Activated CD8-positive, alpha-beta memory T cell treated with anti-CD3 and anti-CD28 coated beads, Interleukin-2, amount 50 U/mL, for 24 hours (primary cell): ENCODE results near the gene SHISAL2A.

ENCODE experiments used
- DNase-seq: peaks from one replicate; pipeline ENCODE4 v3.0.0-alpha.2; 2020; ENCODE audit errors: extremely low read depth

SHISAL2A gene

DNA sequence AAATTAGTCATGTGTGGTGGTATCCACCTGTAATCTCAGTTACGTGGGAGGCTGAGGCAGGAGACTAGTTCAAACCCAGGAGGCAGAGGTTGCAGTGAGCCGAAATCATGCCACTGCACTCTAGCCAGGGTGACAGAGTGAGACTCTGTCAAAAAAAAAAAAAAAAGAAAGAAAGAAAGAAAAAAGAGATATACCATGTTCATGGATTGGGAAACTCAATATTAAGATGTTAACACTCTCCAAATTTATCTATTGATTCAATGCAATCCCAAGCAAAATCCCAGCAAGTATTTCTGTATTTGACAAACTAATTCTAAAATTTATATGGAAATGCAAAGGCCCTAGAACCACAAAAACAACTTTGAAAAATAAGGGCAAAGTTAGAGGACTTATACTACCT lies 11.0 kb upstream of the SHISAL2A start:
- DNase-seq, result no peak

DNA sequence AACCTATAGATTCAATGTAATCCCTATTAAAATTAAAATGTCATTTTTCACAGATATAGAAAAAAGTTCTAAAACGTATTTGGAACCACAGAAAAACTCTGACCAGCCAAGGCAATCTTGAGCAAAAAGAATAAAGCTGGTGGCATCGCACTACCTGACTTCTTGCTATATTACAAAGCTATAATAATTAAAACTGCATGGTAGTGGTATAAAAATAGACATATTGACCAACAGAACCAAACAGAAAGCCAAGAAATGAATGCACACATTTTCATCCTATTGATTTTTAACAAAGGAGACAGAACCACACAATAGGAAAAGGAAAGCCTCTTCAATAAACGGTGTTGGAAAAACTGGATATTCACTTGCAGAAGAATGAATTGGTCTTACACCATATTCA lies 9.2 kb upstream of the SHISAL2A start:
- no peak for DNase-seq

DNA sequence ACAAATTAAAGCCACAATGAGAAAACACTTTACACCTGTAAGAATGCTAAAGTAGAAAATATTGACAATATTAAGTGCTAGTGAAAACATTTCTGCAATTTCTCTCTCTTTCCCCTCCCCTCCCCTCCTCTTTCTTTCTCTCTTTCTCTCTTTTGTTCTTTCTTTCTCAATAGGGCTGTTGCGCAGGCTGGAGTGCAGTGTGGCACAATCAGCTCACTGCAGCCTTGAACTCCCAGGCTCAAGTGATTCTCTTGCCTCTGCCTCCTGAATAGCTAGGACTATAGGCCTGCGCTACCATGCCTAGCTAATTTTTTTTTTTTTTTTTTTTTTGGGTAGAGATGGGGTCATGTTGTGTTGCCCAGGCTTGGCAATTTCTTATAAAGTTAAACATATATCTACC lies 5.9 kb upstream of the SHISAL2A start:
- no peak for DNase-seq

DNA sequence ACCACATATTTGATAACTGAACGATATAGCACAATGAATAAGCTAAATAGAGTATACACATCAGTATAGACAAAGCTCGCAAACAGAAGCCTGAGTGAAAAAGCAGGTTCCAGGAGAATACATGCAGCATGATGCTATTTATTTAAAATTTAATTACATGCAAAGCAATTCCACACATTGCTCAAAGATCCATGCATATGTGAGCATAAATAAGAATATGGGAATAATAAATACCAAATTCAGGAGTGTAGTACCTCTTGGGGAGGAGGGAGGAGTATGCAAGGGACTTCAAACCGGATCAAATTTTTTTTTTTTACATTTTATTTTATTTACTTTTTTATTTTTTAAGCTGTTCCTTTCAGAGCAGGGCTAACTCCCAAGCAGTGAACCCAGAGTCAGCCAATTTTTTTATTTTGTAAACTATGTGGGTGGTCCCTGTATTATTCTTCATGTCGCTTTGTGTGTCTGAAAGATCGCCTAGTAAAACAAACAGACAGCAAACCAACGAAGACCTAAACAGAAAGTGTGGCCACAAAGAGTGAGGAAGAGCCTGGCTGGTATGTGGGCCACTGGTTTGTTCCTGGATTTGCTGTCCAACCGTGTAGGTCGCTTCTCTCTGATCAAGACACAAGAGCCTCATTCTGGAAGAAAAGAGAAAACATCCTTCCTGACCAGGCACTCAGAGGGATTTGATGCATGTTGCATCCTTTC lies 4.2 kb upstream of the SHISAL2A start:
- no peak for DNase-seq

DNA sequence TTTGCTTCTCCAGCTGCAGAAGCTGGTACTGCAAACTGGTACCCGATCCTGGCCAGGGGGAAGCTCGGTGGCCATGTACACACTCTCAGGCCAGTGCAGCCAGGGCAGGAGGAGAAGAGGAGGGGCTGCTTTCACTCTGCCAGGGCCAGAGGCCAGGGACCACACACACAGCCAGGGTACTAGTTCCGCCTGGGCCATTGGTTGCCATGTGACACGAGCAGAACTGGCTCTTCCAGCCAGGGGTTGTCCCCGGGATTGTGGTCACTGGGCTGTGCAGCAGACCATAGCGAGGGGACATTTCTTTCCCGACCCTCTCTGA lies 3.7 kb upstream of the SHISAL2A start:
- DNase-seq, result no peak

DNA sequence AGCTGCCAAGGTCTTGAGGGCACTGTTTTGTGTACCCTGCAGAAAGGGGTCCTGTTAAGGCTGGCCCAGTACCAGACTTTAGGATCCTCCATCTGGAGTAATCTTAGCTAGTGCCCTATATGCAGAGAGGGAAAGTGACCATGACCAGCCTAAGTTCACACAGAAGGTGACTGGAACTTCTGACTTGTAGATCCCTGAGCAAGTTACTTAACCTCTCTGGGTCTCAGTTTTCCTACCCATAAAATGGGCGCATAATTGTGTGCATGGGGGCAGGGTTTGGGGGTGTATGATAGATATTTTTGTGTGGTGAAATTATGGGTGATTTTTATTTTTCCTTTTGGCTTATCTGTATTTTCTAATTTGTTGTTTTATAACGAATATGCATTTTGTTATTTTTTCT lies 3.3 kb upstream of the SHISAL2A start:
- DNase-seq, result no peak

DNA sequence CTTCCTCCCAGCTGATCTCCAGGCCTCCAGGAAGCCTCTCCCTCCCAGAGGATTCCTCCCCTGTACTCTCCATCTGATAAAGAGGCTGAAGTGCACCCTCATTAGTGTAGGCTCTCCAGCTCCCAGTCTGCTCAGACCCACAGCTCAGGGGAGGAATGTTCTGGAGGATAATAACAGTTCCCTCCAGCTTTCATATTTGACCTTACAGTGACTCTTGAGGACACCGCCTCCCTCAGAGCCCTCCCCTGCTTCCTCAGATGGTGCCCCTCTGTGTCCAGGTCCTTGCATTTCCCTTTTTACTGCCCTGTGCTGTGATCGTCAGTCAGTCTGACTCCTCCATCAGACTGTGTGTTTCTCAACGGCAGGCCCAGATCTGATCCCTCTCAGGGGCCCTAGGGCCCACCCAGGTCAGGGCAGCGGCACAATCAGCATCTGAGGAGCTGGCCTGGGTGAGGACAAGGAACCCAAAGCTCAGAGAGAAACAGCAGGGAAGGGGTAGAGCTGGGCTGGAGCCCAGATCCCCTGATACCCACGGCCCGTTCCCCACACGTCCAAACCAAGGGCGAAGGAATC lies 1.1 kb upstream of the SHISAL2A start:
- DNase-seq, result no peak

DNA sequence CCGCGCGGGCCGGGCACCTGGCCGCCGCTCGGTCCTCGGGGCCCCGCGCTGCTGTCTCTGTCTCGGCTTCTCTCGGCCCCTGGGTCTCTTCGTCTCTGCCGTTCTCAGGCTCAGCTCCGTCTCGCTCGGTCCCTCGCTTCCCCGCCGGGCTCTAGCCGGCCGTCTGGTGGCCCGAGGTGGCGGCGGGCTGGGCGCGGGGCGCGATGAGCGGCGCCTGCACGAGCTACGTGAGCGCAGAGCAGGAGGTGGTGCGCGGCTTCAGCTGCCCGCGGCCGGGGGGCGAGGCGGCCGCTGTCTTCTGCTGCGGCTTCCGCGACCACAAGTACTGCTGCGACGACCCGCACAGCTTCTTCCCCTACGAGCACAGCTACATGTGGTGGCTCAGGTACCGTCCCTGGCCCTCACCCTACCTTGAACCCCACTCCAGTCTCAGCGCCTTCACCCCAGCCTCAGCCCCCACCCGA lies 355 bp downstream of the SHISAL2A start:
- DNase-seq, result no peak

DNA sequence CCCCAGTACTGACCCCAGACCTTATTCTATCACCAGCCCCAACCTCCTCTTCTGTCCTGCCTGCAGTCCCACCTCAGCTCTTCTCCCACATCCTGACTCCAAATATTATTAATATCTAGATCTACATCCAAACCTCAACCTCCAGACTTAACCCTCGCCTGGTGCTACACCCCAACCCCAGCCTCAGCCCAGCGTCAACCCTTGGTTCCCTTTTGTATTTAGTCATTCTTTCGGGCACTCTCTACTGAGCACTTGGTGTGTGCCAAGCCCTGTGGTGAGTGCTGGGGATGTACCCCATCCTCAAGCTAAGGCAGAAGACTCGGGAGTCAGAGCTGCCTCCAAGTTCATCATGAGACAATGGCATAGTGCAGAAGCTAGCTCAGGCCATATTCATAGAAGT lies 1.1 kb downstream of the SHISAL2A start:
- no peak for DNase-seq

DNA sequence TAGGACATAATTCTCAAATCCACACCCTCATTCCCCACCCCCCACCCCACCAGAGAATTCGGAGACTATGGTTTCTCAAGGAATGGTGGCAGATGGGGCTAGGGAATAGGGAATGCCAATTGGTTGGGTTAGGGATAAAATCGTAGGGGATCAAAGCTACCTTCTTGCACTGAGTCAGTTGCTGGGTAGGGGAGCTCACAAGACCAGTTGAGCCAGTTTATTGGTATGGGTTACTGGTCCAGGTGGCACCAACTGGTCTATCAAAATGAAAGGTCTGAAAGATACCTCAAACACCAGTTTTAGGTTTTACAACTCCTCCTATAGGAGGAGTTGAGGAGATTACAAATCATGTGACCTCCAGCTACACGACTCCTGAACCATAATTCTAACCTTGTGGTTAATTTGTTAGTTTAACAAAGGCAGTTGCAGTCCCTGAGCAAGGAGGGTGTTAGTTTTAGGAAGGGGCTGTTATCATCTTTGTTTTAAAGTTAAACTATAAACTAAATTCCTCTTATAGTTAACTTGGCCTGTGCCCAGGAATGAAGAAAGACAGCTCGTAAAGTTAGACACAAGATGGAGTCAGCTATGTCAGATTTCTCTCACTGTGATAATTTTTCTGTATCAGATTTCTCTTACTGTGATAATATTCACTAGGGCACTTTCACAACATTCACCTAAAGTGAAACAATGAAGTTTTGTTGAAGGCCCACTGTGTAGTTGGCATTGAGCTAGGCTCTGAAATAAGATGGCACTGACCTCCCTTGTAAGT lies 2.5 kb downstream of the SHISAL2A start:
- DNase-seq, result no peak

DNA sequence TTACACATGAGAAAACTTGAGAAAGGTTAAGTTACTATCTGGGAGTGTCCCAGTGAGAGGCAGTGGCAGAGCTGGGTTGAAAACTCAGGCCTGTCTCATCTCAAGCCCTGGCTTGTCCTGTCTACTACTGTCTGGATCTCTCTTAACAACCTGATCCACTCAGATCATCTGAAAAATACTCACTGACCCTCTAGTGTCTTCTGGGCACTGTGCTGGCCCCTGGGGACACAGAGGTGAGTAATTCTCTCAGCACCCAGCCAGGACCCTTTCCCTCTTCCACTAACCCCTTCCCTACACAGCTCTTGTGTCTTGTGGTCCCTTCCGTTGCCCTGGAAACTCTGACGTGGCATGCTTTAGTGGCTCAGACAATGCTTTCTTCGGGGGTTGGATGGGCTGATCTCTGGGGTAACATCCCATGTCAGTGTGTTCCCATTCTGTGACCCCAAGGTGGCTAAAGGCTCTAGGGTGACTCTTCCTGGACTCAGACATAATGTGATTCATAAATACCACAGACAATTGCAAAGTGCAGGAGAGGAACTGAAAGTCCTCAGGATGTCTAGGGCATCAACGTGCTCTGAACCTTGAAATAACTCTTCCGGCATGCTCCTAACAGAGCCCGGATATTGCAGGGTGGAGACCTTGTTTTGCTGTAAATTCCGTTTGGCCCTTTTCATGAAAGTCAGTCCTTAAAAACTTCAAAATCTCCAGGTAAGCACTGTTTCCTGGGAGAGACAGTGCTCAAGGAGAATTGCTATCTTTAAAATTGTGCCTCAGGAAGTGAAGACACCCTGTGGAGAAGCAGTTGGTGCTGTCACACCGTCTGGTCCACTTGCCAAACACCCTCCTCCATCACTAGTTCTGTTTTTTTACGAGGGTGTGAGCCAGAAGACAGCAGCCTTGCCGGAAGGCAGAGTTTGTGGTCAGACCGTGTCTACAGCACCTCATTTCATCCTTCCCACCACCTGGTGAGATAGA lies 4.0 kb downstream of the SHISAL2A start:
- DNase-seq, result no peak

DNA sequence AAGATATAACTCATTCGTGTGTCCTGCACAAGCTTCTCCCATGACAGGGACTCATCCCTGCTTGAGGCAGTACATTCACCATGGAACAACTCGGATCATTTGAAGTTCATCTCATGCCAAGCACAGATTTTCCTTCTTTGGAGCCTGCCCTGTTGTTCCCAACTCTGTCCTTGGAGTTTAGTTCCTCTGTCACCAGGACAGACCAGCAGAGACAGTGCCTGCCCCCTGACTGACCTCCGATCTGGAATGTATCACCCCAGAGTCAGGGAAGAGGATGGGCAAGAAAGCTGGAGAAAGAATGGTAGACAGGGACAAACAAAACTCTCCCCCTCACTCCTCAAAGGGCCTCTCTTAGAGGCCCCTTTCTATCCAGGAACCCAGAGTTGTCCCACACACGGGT lies 5.0 kb downstream of the SHISAL2A start:
- no peak for DNase-seq

DNA sequence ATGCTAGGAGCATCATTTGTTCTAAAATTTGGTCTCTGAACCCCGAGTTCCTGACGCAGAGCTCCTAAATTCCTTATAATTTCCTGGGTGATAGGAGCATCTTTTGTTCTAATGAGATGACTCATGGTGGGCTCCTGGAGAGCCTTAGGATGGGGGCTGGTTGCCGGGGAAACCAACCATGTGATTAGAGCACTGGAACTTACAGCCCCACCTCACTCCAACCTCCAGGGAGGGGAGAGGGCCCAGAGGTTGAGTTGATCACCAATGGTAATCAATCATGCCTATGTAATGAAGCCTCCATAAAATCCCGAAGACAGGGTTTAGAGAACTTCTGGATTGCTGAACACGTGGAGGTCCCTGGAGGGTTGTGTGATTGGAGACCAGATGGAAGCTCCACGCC lies 7.7 kb downstream of the SHISAL2A start:
- DNase-seq, result no peak

DNA sequence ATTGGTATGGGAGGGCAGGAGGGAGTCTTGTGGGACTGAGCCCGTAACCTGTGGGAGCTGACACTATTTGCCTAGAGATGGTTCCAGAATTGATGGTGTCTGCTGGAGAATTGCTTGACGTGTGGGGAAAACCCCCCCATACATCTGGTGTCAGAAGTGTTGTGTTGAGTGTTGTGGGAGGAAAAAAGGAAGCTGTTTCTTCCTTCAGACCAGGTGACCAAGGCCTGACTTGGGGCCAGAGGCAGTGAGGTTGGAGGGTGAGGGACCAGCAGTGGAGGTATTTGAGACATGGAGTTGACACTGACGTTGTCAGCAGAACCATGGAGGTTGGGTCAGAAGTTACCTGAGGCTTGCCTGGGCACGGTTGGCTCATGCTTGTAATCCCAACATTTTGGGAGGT lies 8.3 kb downstream of the SHISAL2A start:
- DNase-seq, result no peak

DNA sequence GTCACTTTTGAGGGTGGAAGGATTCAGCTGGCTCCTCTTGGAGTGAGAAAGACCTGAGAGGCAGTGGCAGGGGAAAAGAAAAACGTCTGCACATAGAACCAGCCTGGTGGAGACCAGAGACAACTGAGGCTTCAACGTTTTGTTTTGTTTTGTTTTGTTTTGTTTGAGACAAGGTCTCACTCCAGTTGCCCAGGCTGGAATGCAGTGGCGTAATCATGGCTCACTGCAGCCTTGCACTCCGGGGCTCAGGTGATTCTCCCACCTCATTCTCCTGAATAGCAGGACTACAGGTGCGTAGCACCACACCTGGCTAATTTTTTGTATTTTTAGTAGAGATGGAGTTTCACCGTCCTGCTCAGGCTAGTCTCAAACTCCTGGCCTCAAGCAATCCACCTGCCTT lies 12.3 kb downstream of the SHISAL2A start:
- no peak for DNase-seq

DNA sequence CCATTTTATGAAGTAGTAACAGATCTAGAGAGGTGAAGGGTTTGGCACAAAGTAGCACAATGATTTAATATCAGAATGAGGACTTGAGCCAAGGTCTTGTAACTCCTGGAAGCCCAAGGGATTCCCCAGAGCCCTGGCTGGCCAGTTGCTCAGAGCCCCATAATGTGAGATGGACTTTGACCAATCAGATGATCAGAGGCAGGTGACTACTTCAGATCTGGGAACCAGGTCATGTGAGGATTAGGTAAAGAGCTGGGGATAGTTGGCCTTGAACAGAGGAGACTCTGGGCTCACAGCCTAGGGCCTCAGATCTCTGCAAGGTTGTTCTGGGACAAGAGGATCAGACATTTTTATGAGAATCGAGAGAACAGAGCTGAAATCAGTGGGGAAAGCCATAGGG lies 18.9 kb downstream of the SHISAL2A start:
- DNase-seq, result no peak

DNA sequence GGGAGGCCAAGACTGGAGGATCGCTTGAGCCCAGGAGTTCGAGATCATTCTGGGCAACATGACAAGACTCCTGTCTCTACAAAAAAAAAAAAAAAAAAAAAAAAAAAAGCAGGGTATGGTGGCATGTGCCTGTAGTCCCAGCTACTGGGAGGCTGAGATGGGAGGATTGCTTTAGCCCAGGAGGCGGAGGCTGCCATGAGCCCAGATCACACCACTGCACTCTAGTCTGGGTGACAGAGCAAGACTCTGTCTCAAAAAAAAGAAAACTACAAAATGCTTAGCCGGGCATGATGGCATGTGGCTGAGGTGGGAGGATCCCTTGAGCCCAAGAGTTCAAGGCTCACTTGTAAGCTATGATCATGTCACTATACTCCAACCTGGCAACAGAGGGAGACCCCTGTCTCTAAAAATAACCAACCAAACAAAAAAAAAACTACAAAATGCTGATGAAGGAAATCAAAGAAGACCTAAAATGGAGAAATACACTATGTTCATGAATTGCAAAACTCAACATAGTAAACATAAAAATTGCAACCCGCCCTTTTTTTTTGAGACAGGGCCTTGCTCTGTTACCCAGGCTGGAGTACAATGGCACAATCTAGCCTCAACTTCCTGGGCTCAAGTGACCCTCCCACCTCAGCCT lies 20.4 kb downstream of the SHISAL2A start:
- no peak for DNase-seq

DNA sequence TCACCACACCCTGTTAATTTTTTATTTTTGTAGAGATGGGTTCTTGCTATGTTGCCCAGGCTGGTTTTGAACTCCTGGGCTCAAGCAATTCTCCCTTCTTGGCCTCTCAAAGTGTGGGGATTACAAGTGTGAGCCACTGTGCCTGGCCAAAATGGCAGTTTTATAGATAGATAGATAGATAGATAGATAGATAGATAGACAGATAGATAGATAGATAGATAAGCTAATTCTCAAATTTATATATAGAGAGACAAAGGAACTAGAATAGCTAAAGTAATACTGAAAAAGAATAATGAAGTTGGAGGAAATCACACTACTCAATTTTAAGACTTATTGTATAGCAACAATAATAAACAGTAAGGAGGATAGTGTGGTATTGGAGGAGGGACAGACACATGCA lies 21.1 kb downstream of the SHISAL2A start:
- no peak for DNase-seq

DNA sequence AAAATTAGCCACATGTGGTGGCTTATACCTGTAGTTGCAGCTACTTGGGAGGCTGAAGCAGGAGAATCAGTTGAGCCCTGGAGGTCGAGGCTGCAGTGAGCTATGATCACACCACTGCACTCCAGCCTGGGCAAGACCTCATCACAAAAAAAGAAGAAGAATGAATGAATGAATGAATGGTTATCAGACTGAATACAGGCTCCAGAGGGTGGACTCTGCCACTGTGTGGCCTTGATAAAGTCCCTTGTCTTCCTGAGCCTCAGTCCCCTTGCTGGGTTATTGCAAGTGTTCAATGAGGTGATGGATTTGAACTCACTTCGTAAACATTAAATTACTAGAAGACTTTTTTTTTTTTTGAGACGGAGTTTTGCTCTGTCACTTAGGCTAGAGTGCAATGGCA lies 24.7 kb downstream of the SHISAL2A start:
- DNase-seq, result no peak

DNA sequence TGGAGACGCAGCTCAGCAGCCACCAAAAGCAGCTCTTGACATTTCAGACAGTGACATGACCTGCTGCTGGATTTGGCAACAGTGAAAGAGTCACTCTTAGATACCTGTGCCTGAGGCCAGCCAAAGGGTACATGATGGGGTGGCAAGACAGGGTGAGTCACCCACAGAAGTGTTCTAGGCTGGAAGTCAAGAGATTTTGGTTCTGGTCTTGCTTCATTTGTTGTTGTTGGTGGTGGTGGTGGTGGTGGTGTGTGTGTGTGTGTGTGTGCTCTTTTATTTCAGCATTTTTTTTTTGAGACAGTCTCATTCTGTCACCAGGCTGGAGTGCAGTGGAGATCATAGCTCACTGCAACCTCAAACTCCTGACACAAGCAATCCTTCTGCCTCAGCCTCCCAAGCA lies 25.8 kb downstream of the SHISAL2A start:
- no peak for DNase-seq

DNA sequence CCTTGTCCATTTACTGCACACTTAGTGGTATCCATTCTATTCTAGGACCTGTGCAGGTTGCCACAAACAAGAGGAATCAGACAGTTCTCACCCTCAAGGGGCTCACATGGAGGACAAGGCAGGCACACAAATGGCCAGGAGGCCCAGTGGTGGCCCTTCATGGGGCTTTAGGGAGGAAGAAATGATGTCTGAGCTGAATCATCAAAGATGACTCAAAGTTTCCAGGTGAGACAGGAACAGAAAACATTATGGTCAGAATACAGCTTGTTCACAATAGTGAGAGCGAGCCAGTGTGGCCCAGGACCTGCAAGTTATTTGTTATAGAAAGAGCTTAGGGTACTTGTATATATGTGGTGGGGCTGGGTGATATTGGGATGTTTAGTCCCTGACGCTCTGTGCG lies 26.4 kb downstream of the SHISAL2A start:
- no peak for DNase-seq
